DMS114 treated with DMSO at 0.1 percent for 48 hours (cell line): ENCODE results near the gene SLC41A1.

Source experiments
- DNase-seq: peaks from one replicate; lab custom pipeline; 2025; ENCODE audit not compliant: unreplicated experiment; lab: John Stamatoyannopoulos, UW

The SLC41A1 gene

DNA sequence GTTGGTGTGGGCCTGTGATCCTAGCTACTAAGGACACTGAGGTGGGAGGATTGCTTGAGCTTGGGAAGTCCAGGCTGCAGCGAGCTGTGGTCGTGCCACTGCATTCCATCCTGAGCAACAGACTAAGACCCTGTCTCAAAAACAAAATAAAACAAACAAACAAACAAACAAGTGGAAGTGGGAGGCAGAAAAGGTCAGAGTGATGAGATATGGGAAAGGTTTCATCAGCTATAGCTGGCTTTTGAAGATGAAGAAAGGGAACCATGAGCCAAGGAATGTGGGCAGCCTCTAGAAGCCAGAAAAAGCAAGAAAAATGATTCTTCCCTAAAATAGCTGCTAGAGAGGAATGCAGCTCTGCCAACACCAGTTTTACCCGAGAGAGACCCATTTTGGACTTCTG lies 52.4 kb downstream of the SLC41A1 start:
- no peak for DNase-seq

DNA sequence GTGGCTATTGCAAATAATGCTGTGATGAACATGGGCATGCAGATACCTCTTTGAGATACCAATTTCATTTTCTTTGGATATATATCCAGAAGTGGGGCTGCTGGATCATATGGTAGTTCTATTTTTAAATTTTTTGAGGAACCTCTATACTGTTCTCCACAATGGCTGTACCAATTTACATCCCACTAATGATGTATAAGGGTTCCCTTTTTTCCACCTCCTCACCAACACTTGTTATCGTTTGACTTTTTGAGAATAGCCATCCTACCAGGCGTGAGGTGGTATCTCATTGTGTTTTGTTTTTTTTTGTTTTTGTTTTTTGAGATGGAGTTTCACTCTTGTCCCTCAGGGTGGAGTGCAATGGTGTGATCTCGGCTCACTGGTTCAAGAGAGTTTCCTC lies 56.4 kb downstream of the SLC41A1 start:
- no peak for DNase-seq

DNA sequence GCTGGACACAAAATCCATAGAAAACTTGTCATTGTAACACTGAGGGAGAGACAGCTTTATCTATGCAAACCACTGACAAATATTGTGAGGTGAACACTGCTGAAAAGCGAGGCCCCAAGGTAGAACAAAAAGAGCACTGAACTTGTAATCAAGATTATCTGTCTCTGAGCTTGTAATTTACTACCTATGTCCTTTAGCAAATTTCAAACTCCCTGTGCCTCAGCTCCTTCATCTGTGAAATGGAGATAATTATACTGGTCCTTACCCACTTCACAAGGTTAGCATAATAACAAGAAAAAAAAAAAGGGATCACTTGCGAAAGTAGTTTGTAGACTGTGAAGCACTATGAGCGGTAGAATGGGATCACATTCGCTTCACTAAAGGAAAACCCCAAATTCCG lies 58.1 kb downstream of the SLC41A1 start:
- no peak for DNase-seq

DNA sequence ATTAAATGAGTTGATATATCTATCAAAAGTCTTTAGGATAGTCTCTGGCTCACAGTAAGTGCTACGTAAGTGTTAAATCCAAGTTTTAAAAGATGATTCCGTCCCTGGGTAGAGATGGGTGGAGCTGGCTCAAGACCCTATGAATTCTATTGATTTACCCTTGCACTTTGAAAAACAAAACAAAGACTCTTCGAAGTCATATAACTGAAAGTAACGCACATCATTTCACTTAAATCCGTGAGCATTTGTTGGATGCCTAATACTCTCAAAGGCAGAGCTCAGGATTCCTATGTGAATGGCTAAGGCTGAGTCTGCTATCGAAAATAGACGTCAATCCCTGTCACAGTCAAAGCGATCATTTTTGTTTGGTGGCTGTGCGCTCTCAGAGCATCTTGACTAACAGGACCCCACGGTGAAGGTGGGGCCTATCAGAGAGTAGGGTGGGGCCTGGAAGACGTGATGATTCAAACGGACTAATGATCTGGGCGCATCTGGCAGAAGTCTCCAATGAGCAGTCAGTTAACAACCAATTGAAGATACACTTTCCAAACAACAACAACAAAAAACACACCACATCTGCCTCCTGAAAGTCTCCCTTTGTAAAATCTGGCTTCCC lies 61.9 kb downstream of the SLC41A1 start:
- DNase-seq: no peak

DNA sequence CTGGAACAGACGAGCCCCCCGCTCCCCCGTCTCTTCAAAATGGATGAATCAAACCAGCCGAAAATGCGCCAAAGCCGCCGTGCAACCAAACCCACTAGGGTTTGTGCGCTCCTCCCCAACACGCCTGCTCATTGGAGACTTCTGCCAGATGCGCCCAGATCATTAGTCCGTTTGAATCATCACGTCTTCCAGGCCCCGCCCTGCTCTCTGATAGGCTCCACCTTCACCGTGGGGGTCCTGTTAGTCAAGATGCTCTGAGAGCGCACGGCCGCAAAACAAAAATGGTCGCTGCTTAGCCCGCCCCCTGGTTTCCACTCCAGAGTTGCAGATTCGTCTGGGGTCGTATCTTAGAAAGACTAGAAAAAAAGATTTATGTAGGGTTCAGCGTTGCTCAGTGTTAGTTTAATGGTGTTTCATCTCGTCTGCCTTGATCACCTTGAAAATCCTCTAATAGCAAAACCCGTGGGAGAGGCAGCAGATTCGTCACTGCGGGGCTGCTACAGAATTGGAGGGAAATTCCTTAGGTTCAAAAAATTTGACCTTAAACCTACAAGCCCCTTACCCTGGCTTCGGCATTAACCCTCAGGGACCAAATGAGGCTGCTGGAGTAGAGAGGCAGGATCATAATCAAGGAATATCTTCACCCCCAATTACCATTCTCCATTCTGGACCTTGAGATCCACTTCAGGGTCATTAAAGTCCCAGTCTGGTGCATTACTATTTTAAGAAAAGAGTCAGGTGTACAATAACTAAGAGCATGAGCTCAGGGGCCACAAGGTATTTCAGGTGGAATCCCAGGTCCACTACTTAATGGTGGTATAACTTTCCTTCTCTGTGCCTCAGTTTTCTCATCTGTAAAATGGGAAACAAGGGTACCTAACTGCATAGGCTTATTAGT lies 62.6 kb downstream of the SLC41A1 start, which contains the start of gene NUCKS1:
Gene NUCKS1 (minus strand): TSS at position 45 of the 898 bp plus-strand sequence. CDS start 209 bp downstream, outside the sequence.
- DNase-seq: peak; percentile 97

DNA sequence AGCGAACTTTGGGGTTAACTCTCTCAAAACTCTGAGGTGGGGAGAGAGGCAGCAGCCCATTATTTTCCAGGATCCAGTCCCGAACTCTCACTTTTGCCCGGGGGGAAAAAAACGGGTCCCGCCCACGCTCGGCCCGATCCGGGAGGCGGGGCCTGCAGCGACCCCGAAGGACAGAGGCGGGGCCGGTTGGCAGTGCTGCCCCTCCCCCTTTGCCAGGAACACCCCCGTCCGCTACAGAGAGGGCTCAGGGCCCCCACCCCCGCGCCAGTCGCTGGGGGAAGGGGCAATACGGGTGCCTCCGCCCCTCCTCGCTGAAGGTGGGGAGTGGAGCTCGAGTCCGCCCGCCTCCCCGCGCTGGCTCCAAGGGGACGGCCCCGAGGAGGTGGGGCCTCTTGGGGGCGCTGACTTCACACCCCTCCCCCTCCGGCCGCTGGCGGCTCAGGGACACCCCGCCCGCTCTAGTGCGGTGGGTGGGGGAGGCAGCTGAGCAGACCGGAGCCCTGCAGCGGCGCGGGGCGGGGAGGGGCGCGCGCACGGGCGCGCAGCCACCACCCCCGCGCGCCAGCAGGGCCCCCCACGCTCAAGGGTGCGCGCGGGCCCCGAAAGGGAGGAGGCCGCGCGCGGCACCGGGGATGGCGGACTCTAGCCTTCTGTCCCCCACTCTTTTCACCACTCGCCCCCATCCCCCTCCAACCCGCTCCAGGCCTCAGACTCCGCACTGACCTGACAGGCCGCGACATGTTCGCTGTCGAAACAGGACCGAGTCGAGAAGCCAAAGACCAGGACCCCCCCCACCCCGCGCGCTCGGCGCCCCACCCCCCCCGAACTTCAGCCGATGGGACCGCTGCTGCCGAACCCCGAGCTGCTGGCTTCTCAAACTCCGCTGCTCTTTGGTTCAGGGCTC lies 63.5 kb downstream of the SLC41A1 start:
- DNase-seq: peak; percentile 87

DNA sequence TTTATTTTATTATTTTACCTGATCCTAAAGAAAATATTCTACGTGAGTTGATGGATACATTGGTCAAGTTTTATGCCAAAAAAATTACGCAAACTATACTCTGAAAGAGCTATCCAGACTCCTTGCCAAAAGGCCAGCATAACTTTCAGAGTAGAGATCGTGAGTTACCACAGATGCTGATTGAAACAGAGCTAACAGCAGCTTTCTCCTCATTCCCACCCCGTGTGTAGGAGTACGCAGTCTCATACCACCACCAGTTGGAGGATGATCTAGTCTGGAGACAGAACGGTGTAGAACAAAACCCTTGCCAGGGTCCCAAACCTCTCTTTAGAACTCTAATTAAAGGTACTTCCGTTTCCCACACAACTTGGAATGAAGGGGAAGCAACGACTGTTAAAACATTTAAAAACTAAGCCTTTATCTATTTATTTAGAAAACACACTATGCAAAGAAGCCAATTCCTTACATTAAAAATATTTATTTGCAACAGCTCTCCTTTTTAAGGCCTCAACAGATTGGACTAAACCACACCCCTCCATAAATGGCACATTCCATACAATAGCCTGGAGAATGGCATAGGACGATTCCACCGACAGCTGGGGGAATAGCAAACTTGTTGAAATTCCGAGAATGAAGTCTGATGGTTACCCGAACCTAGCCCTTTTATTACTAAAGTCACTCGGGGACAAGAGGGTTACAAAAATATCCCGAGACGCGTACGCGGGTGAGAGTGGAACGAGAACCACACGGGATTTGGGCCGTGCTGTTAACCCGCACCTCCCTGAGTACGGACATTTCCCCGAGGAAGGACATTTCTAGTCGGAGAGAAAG lies 64.4 kb downstream of the SLC41A1 start:
- peak; percentile 87 for DNase-seq

DNA sequence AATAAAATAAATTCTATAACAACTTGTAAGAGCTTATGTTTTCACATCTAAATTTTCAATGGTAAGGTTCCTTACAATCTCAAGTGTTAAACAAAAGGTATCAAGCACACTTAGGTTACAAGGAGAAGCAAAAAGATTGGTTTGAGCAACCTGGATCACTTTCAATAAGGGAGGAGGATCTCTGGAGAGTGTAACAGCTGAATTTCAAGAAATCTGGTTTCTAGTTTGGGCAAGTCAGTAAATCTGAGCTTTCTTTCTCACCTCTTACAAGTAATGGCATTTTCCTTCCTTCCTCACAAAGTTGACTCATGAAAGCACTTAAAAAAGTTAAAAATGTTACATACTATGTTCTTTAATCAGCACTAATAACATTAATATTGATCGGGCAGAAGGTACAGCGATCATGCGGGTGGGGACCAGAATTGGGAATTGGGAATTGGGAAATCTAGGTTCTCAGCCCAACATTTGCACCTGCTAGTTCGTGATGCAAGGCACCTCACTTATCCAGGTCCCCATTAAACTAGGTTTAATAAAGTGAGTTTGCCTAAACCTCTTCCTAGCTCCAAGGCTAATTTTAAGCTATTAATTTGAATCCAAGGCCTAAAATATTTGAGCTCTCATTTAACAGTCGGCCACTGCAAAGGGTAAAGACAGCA lies 66.1 kb downstream of the SLC41A1 start:
- no peak for DNase-seq

DNA sequence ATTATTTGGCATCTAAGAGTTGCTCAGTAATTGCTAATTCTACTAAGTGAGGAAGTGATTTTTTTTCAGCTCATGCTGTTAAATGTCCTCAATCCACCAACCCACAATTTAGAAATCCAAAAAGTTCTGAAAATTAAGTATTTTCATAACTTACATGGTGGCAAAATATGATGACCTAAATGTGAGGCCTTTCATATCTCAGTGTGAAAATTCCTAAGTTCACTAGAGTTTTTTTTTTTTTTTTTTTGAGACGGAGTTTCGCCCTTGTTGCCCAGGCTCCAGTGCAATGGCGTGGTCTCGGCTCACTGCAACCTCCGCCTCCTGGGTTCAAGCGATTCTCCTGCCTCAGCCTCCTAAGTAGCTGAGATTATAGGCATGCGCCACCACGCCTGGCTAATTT lies 68.6 kb downstream of the SLC41A1 start:
- DNase-seq: no peak

DNA sequence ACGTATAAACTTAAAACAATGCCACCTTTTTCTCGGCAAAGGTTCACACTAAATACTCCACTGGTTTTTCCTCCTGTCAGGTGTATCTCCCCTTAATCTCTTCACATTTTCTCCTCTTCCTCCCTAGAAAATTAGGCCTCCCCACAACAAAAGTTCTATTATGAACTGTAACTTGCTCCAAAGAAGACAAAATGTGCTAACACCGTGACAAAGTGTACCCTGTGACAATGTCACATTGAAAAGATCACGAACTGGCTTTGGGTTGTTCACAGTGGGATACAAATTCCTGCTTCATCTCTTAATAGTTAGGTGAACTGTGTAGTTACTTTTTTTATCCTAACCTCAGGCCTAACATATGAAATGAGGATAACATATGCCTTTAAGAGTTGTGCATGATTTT lies 69.0 kb downstream of the SLC41A1 start:
- no peak for DNase-seq

DNA sequence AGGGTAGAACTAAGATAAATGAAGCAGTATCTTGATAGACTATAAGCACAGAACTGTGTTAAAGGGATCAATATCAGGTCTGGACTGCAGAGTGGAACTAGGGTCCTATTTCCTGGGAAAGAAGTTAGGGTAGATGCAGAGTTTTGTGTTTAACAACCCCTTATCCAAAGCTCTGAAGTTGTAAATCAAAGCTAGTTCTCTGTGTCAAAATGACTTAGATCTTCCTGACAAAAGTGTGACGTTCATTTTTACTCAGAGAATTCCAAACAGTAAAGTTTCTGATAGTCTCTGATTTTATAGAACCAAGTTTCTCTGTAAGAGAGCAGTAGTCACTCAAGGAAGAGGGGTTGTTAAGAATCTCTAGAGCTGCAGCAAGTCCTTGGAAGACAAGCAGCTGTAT lies 71.3 kb downstream of the SLC41A1 start:
- no peak for DNase-seq

DNA sequence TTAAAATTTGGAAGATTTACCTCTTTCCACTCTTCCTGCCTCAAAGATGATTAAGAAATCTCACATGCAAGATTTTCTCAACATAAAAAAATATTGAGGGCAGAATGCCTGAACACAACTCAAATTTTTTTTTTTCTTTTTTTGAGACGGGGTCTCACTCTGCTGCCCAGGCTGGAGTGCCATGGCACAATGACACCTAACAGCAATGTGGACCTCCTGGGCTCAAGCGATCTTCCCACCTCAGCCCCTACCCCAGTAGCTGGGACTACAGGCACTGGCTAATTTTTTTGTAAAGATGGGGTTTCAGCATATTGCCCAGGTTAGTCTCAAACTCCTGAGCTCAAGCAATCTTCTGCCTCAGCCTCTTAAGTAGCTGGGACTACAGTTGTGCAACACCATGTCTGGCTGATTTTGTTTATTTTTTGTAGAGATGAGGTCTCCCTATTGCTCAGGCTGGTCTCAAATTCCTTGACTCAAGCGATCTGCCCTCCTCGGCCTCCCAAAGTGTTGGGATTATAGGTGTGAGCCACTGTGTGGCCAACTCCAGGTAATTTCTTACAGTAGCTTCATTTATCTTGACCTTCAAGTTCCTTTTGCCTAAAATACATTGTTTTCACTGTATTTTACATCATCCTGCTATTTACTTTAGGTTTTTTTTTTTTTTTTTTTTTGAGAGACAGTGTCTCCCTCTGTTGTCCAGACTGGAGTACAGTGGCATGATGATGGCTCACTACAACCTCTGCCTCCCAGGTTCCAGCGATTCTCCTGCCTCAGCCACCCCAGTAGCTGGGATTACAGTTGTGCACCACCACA lies 73.4 kb downstream of the SLC41A1 start:
- DNase-seq: no peak
